ENCODE results near the gene APBA2. TPM values are rescaled to one million over a fixed set of nuclear protein-coding genes. Genes with fewer than 3 reads are reported as not detected.

Gene APBA2
- total RNA-seq, 6 donors from 2014 or later, result 3.2 to 7.9 (median 6.0) TPM

DNA sequence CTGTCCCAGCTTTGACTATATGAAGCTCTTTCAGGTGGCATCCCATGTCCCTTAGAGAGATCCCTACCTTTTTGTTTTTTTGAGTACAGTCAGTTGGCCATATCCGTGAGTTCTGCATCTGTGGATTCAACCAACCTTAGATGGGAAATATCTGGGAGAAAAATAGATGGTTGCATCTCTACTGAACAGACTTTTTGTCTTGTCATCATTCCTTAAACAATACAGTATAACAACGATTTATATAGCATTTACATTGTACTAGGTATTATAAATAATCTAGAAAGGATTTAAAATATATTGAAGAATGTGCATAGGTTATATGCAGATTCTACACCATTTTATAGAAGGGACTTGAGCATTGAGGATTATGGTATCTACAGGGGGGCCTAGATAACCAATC lies 65.1 kb downstream of the APBA2 start:
- 87 to 88% methylated on average over 2 of the region's 2 CpGs for WGBS, 2 donors
- ATAC-seq (ENCODE audit: low FRiP score in 2 of 2), result no peak
- H3K9me3 ChIP-seq, result no peaks in the 10 kb centered on the region

GRCh38 chr15:28952666-28953491 lies 67.1 kb downstream of the APBA2 start:
- 73 to 74% methylated on average over 7 of the region's 7 CpGs for WGBS, 2 donors
- Histone ChIP-seq H3K4me1 (no peaks in the 10 kb centered on the region), H3K9me3 (no peaks in the 10 kb centered on the region), H3K27ac (no peak overlapping the region), H3K36me3 (no peaks in the 10 kb centered on the region), H3K4me3 (no peak overlapping the region), H3K27me3 (no peaks in the 10 kb centered on the region)
- TF ChIP-seq EP300 (IDR thresholded peaks at IDR 0.05) (no peak), POLR2A (IDR thresholded peaks at IDR 0.05) (no peak), POLR2AphosphoS5 (IDR thresholded peaks at IDR 0.05) (no peak), CTCF (IDR thresholded peaks at IDR 0.05) (no peak)
- DNase-seq, result no peak
- ATAC-seq (ENCODE audit: low FRiP score in 2 of 2), result no peak

More for the DNA sequence above, 65.1 kb downstream of the APBA2 start:
- TF ChIP-seq POLR2AphosphoS5 (IDR thresholded peaks at IDR 0.05) (no peak), POLR2A (IDR thresholded peaks at IDR 0.05) (no peak), EP300 (IDR thresholded peaks at IDR 0.05) (no peak), CTCF (IDR thresholded peaks at IDR 0.05) (no peak)
- no peak for DNase-seq
- Histone ChIP-seq H3K27me3 (no peaks in the 10 kb centered on the region), H3K36me3 (no peaks in the 10 kb centered on the region), H3K4me3 (no peak overlapping the region), H3K27ac (no peak overlapping the region), H3K4me1 (no peaks in the 10 kb centered on the region)

DNA sequence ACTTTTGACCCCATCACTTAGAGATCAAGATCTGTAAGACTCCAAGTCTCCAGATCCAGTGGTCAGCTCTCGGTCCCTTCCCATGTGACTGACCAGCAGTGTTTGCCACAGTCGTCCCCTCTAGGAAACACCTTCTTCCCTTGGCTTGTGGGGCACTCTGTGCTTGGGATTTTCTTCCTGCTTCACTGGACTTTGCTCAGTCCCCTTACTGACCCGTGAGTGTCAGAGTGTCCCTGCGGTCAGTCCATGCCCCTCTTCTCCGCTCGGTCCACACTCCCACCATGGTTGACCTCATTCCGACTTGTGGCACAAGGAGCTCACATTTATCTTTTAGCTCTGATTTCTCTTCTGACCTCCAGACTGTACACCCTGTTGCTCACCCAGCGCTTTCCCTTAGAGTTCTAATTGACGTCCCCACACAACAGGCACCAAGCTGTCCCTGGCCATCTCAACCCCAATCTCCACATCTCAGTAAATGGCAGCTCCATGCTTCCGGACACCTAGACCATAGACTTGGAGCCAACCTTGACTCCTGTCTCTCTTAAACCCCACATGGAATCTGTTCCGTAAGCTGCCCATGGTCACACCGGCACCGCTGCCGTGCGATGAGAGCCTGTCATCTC lies 67.9 kb downstream of the APBA2 start:
- H3K4me3 ChIP-seq, result no peak overlapping the region
- DNase-seq, result no peak
- no peaks in the 10 kb centered on the region for H3K4me1 ChIP-seq
- TF ChIP-seq CTCF (IDR thresholded peaks at IDR 0.05) (no peak), POLR2A (IDR thresholded peaks at IDR 0.05) (no peak), POLR2AphosphoS5 (IDR thresholded peaks at IDR 0.05) (no peak), EP300 (IDR thresholded peaks at IDR 0.05) (no peak)
- no peaks in the 10 kb centered on the region for H3K9me3 ChIP-seq
- ATAC-seq (ENCODE audit: low FRiP score in 2 of 2), result no peak
- WGBS, 2 donors, result 88 to 90% methylated on average over 15 of the region's 15 CpGs
- H3K27ac ChIP-seq, result no peak overlapping the region
- H3K36me3 ChIP-seq, result no peaks in the 10 kb centered on the region
- no peaks in the 10 kb centered on the region for H3K27me3 ChIP-seq

DNA sequence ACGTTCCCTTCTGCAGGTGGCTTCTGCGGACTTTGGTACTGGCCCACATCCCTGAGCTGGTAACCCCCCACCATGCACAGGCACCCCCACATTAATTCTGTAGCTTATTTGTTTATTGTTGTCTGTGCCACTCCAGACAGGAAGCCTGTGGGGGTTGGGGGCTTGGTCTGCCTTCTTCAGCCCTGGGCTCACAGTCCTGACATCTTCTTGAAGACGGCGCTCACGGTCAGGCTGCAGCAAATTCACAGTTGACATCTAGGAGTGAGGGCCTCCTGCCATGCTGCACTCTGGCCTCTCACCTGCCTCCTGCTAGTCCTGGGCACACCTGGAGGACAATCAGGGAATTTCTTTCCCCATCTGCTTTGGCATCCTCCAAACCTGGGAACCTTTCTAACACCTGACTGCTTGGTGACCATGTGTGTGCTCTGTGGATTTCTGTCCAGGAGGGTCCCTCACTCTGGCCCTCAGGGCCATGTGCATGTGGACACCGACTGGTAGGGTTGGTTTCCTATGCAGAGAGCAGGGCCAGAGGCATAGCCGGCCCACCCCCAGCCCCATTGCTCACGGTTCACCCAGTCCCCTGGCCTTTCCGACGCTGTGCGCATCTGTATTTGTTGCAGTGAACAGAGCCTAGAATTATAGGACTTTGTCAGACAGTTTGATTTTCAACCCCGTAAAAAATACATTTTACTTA lies 68.8 kb downstream of the APBA2 start:
- H3K27ac ChIP-seq, result no peak overlapping the region
- 78 to 90% methylated on average over 12 of the region's 12 CpGs for WGBS, 2 donors
- no peak overlapping the region for H3K4me3 ChIP-seq
- no peak for ATAC-seq (ENCODE audit: low FRiP score in 2 of 2)
- no peaks in the 10 kb centered on the region for H3K27me3 ChIP-seq
- no peak for DNase-seq
- no peaks in the 10 kb centered on the region for H3K4me1 ChIP-seq
- H3K36me3 ChIP-seq, result no peaks in the 10 kb centered on the region
- no peaks in the 10 kb centered on the region for H3K9me3 ChIP-seq
- no peak for TF ChIP-seq CTCF (IDR thresholded peaks at IDR 0.05)
- no peak for TF ChIP-seq POLR2AphosphoS5 (IDR thresholded peaks at IDR 0.05)

Data from upper lobe of left lung (tissue), 6 donors.